ENCODE results near the gene WIPF3.

Gene WIPF3

DNA sequence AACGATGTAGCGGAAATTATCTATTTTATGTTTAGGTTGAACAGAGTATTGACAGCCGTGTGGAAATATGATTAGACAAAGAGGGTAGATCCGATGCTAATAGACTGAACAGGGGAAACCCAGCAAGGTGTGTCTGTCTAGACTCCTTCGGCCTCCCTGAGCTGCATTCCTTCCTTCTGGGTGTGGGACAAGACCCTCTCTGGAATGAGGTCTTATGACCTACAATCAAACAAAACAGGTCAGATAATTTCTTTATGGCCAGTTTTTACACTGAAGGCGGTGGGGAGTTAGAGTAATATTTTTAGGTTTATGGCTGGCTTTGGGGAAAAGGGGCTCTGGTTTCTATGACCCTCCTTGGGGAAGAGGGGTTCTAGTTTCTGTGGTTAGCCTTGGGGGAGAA, 41.2 kb downstream of the WIPF3 start:
- TF ChIP-seq, protein P1, sequence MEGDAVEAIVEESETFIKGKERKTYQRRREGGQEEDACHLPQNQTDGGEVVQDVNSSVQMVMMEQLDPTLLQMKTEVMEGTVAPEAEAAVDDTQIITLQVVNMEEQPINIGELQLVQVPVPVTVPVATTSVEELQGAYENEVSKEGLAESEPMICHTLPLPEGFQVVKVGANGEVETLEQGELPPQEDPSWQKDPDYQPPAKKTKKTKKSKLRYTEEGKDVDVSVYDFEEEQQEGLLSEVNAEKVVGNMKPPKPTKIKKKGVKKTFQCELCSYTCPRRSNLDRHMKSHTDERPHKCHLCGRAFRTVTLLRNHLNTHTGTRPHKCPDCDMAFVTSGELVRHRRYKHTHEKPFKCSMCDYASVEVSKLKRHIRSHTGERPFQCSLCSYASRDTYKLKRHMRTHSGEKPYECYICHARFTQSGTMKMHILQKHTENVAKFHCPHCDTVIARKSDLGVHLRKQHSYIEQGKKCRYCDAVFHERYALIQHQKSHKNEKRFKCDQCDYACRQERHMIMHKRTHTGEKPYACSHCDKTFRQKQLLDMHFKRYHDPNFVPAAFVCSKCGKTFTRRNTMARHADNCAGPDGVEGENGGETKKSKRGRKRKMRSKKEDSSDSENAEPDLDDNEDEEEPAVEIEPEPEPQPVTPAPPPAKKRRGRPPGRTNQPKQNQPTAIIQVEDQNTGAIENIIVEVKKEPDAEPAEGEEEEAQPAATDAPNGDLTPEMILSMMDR (IDR thresholded peaks at IDR 0.05; ENCODE audit: low read depth, low read length) = no peak
- no peak for DNase-seq
- Histone ChIP-seq H3K9me3 (no peaks in the 10 kb centered on the region), H3K4me3 (ENCODE audit: low read depth, low read length) (no peak overlapping the region), H3K36me3 (no peaks in the 10 kb centered on the region), H3K27me3 (peaks cover 23% of the 10 kb centered on the region), H3K4me1 (no peaks in the 10 kb centered on the region)

DNA sequence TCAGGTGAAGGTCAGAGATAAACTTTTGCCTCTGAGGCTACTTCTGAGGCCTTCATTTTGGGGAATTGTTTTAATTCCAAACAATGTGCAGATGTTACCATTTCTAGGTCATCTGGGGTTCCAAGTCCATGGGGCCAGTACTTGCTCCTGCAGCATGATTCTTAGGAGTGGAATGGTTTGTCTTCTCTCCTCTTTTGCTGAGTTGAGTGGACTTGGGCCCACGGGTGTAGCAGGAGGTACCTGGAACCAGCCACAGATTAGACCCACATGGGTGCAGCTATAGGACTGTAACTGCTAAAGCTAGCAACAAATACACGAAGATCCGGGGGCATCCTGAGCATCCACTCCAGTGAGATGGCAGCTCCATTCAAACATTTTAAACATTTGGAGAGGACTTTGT, 41.6 kb downstream of the WIPF3 start:
- TF ChIP-seq, protein P1 (IDR thresholded peaks at IDR 0.05; ENCODE audit: low read depth, low read length) = no peak
- no peaks in the 10 kb centered on the region for H3K36me3 ChIP-seq
- H3K9me3 ChIP-seq = no peaks in the 10 kb centered on the region
- no peaks in the 10 kb centered on the region for H3K4me1 ChIP-seq
- no peak for DNase-seq
- peaks cover 23% of the 10 kb centered on the region for H3K27me3 ChIP-seq
- no peak overlapping the region for H3K4me3 ChIP-seq (ENCODE audit: low read depth, low read length)

DNA sequence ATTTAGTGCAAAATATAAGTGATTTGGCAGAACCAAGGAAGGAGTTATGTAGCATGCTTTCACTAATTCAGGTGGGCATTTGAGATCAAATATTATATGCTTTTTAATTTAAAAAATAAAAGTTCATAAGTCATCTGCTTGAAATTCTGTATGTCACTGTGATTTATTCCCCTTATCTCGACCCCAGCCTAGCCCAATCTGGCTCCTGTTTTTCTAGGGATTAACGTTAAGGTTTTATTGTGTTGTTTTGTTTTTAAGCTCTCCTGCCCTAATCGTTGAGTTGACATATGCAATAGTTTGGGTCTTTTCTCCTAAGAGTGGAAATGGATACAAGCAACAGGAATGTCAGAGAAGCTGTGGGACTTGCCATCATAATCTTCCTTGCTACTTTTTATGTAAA, 42.6 kb downstream of the WIPF3 start:
- TF ChIP-seq, protein P1 (IDR thresholded peaks at IDR 0.05; ENCODE audit: low read depth, low read length) = no peak
- H3K27me3 ChIP-seq = peaks cover 23% of the 10 kb centered on the region

DNA sequence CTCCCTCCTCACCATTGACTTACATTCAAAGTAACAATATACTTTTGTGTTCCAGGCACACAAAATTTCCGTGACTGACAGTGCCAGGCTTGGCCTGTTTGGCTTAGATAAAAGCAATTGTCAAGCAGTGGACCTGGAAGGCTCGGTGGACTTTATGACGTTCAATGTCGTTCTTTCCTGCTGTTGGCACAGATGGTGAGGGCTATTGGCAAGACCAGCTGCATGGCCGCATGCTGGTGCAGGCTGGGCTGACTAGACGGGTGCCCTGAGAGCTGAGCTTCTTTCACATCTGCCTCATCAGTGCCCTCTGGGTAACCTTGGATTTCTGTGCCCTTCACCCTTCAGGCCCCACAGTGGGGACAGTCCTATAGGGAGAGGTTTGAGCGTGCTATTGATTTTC, 45.2 kb downstream of the WIPF3 start:
- TF ChIP-seq, protein P1 (IDR thresholded peaks at IDR 0.05; ENCODE audit: low read depth, low read length) = no peak
- no peak for DNase-seq
- Histone ChIP-seq H3K9me3 (no peaks in the 10 kb centered on the region), H3K4me3 (ENCODE audit: low read depth, low read length) (no peak overlapping the region), H3K36me3 (no peaks in the 10 kb centered on the region), H3K27me3 (peaks cover 9% of the 10 kb centered on the region; the same call in 1 of the 2 replicates), H3K4me1 (no peaks in the 10 kb centered on the region)

More for the DNA sequence above, 42.6 kb downstream of the WIPF3 start:
- H3K4me3 ChIP-seq (ENCODE audit: low read depth, low read length) = no peak overlapping the region
- no peaks in the 10 kb centered on the region for H3K36me3 ChIP-seq
- no peaks in the 10 kb centered on the region for H3K4me1 ChIP-seq
- H3K9me3 ChIP-seq = no peaks in the 10 kb centered on the region
- DNase-seq = no peak

DNA sequence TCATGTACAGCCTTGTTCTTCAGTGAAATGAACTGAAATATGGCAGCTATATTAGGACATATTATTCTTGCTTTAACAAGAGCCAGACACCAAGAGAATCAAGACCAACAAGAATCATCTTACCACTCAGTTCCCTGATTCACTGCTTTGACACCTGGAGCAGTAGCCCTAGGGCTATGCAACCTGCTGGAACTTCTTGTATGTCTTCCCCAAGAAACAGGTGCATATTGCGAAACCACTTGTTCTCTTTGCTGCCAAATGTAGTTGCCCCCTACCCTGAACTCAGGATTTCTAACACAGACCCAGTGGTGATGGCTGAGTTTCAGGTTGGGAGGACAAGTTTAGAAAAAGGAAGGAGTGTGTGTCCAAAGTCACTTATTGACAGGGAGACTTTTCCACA, 46.1 kb downstream of the WIPF3 start:
- H3K9me3 ChIP-seq = no peaks in the 10 kb centered on the region
- H3K4me1 ChIP-seq = no peaks in the 10 kb centered on the region
- no peak overlapping the region for H3K4me3 ChIP-seq (ENCODE audit: low read depth, low read length)
- TF ChIP-seq, protein P1 (IDR thresholded peaks at IDR 0.05; ENCODE audit: low read depth, low read length) = no peak
- peaks cover 12% of the 10 kb centered on the region; the same call in 1 of the 2 replicates for H3K27me3 ChIP-seq
- DNase-seq = no peak
- no peaks in the 10 kb centered on the region for H3K36me3 ChIP-seq

DNA sequence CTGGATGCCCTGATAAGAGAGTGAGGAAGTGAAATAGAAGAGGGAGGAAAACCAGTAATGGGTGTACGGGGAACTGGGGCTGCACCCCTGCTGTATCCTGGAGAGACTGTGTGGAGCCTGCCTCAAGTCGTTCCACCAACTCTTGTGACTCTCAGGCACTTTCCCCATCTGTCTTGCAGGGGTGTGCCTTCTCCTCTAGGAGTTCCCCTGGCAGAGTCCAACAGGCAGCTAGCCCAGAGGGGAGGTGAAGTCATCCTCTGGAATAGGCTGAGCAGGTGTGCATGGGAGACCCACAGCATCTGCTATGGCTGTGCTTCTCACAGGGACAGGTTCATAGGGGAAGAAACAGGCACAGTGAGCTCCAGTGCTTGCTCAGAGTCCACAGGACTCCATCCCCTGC, 46.8 kb downstream of the WIPF3 start:
- no peaks in the 10 kb centered on the region for H3K36me3 ChIP-seq
- peaks cover 12% of the 10 kb centered on the region; the same call in 1 of the 2 replicates for H3K27me3 ChIP-seq
- H3K4me1 ChIP-seq = no peaks in the 10 kb centered on the region
- H3K9me3 ChIP-seq = no peaks in the 10 kb centered on the region
- TF ChIP-seq, protein P1 (IDR thresholded peaks at IDR 0.05; ENCODE audit: low read depth, low read length) = no peak
- no peak overlapping the region for H3K4me3 ChIP-seq (ENCODE audit: low read depth, low read length)
- no peak for DNase-seq

Measured in BE2C (cell line).